Left renal cortex interstitium (tissue), 4 donors: ENCODE measurements around the gene DNAL4. TPM values are rescaled to one million over a fixed set of nuclear protein-coding genes. Genes with fewer than 3 reads are reported as not detected.

Experiments used
- DNase-seq, 4 donors: peaks; one replicate each; pipeline ENCODE4 v3.0.0-alpha.2; 2013; ENCODE audit warnings: low read depth in 4 of 4, low spot score in 2 of 4, missing footprints in 1 of 4
- polyA plus RNA-seq, 4 donors: library from polyadenylated mRNA; unstranded; fragments of 120-200 nt; gene quantifications; one replicate each; pipeline ENCODE4 v1.2.1, GENCODE V29; 2013; ENCODE audit not compliant: insufficient read length in 4 of 4

Gene DNAL4
- polyA plus RNA-seq, 4 donors, result 34.3 to 43.5 (median 39.8) TPM

- no peak for DNase-seq
These were observed 32.5 kb downstream of the DNAL4 start for GRCh38 chr22:38761202-38762162.

GRCh38 chr22:38760477-38761201, 33.3 kb downstream of the DNAL4 start:
- DNase-seq, result no peak

- no peak for DNase-seq
These were observed 34.9 kb downstream of the DNAL4 start for GRCh38 chr22:38759005-38759404.

GRCh38 chr22:38758276-38758945, 35.5 kb downstream of the DNAL4 start:
- DNase-seq, result no peak

GRCh38 chr22:38757464-38757757, 36.5 kb downstream of the DNAL4 start:
- no peak for DNase-seq

- DNase-seq, result no peak
These were observed 37.1 kb downstream of the DNAL4 start for GRCh38 chr22:38756711-38757463.

- peak in 2 of 4 donors; percentile 75 to 82 for DNase-seq
These were observed 37.9 kb downstream of the DNAL4 start, which contains the start of gene SUN2 for GRCh38 chr22:38755911-38756532. TSS of gene SUN2 (minus strand) at chr22:38755998. CDS start at chr22:38752628, 3,370 bp downstream.

- no peak for DNase-seq
These were observed 38.6 kb downstream of the DNAL4 start for GRCh38 chr22:38755155-38755910.

GRCh38 chr22:38754751-38755154, 39.2 kb downstream of the DNAL4 start:
- no peak for DNase-seq

GRCh38 chr22:38753948-38754750, 39.8 kb downstream of the DNAL4 start:
- no peak for DNase-seq

- DNase-seq, result no peak
These were observed 42.3 kb downstream of the DNAL4 start for GRCh38 chr22:38751422-38752346.

- DNase-seq, result no peak
These were observed 42.9 kb downstream of the DNAL4 start for GRCh38 chr22:38751066-38751421.

- DNase-seq, result no peak
These were observed 43.3 kb downstream of the DNAL4 start for GRCh38 chr22:38750638-38751037.

- no peak for DNase-seq
These were observed 43.8 kb downstream of the DNAL4 start for GRCh38 chr22:38750104-38750503.

- no peak for DNase-seq
These were observed 45.3 kb downstream of the DNAL4 start for GRCh38 chr22:38748487-38749136.

GRCh38 chr22:38745676-38746460, 48.1 kb downstream of the DNAL4 start:
- no peak for DNase-seq
